H54 (cell line): ENCODE measurements around the gene C1orf167.
A peak's percentile ranks its signal among the peaks of the same experiment; 100 is the strongest.

Experiments
- DNase-seq: peaks from one replicate; pipeline ENCODE4 v3.0.0; 2011; ENCODE audit warnings: low spot score, mixed read lengths; ENCODE audit not compliant: insufficient read length
- FAIRE-seq: peaks from 3 replicates; lab custom pipeline; 2011; peaks lifted over from hg19 to GRCh38; lab: Jason Lieb, UNC
- POLR2A ChIP-seq: IDR thresholded peaks from 2 replicates; pipeline ENCODE4 v1.6.1; 2011; ENCODE audit warnings: low read depth, mild to moderate bottlenecking, low read length

The C1orf167 gene

GRCh38 chr1:11744287-11744686 lies 17.7 kb upstream of the C1orf167 start:
- TF ChIP-seq POLR2A = no peak
- FAIRE-seq = no peak
- no peak for DNase-seq

- no peak for TF ChIP-seq POLR2A
- FAIRE-seq (peak; percentile 11), DNase-seq (no peak)
These were observed 15.9 kb upstream of the C1orf167 start for GRCh38 chr1:11746092-11746491.

GRCh38 chr1:11746795-11747487 lies 15.1 kb upstream of the C1orf167 start:
- FAIRE-seq (no peak), DNase-seq (no peak)
- no peak for TF ChIP-seq POLR2A

GRCh38 chr1:11748294-11749202 lies 13.4 kb upstream of the C1orf167 start:
- no peak for TF ChIP-seq POLR2A
- FAIRE-seq (no peak), DNase-seq (no peak)

GRCh38 chr1:11749203-11749689 lies 12.7 kb upstream of the C1orf167 start:
- TF ChIP-seq POLR2A = no peak
- peak; percentile 76 for DNase-seq
- no peak for FAIRE-seq

- TF ChIP-seq POLR2A = no peak
- DNase-seq (no peak), FAIRE-seq (no peak)
These were observed 12.0 kb upstream of the C1orf167 start for GRCh38 chr1:11749996-11750395.

- no peak for DNase-seq
- no peak for TF ChIP-seq POLR2A
- FAIRE-seq = no peak
These were observed 10.9 kb upstream of the C1orf167 start for GRCh38 chr1:11751087-11751486.

- DNase-seq = no peak
- FAIRE-seq = no peak
- no peak for TF ChIP-seq POLR2A
These were observed 9.5 kb upstream of the C1orf167 start for GRCh38 chr1:11752359-11753088.

- TF ChIP-seq POLR2A = no peak
- FAIRE-seq (no peak), DNase-seq (no peak)
These were observed 8.3 kb upstream of the C1orf167 start for GRCh38 chr1:11753555-11754208.

- no peak for TF ChIP-seq POLR2A
- DNase-seq = no peak
- no peak for FAIRE-seq
These were observed 4.9 kb upstream of the C1orf167 start for GRCh38 chr1:11757047-11757446.

- TF ChIP-seq POLR2A = no peak
- DNase-seq (no peak), FAIRE-seq (no peak)
These were observed 2.2 kb upstream of the C1orf167 start for GRCh38 chr1:11759791-11760190.

GRCh38 chr1:11761285-11761684 lies 708 bp upstream of the C1orf167 start:
- no peak for TF ChIP-seq POLR2A
- FAIRE-seq (no peak), DNase-seq (no peak)

- DNase-seq (no peak), FAIRE-seq (no peak)
- no peak for TF ChIP-seq POLR2A
These were observed 2.1 kb downstream of the C1orf167 start for GRCh38 chr1:11764115-11764514.
